ENCODE data around the gene SLK.
A peak's percentile ranks its signal among the peaks of the same experiment; 100 is the strongest.

The SLK gene

GRCh38 chr10:103990121-103990520 is 23.2 kb downstream of the SLK start:
- no peak for DNase-seq (ENCODE audit: low spot score)

- DNase-seq (ENCODE audit: low spot score), result no peak
Measured at GRCh38 chr10:103990531-103990930, 23.6 kb downstream of the SLK start.

GRCh38 chr10:103991393-103992128 is 24.6 kb downstream of the SLK start:
- DNase-seq (ENCODE audit: low spot score), result no peak

- DNase-seq (ENCODE audit: low spot score), result no peak
Measured at GRCh38 chr10:103995134-103995533, 28.2 kb downstream of the SLK start.

- DNase-seq (ENCODE audit: low spot score), result no peak
Measured at GRCh38 chr10:103998805-103999204, 31.9 kb downstream of the SLK start.

GRCh38 chr10:104002911-104003310 is 36.0 kb downstream of the SLK start:
- no peak for DNase-seq (ENCODE audit: low spot score)

- no peak for DNase-seq (ENCODE audit: low spot score)
Measured at GRCh38 chr10:104005172-104005863, 38.4 kb downstream of the SLK start.

- DNase-seq (ENCODE audit: low spot score), result no peak
Measured at GRCh38 chr10:104011904-104012303, 45.0 kb downstream of the SLK start.

GRCh38 chr10:104013489-104013888 is 46.5 kb downstream of the SLK start:
- DNase-seq (ENCODE audit: low spot score), result no peak

- DNase-seq (ENCODE audit: low spot score), result no peak
Measured at GRCh38 chr10:104014176-104014575, 47.2 kb downstream of the SLK start.

GRCh38 chr10:104016661-104017060 is 49.7 kb downstream of the SLK start:
- peak; percentile 11 for DNase-seq (ENCODE audit: low spot score)

GRCh38 chr10:104018471-104018870 is 51.5 kb downstream of the SLK start:
- DNase-seq (ENCODE audit: low spot score), result no peak

GRCh38 chr10:104020020-104020419 is 53.1 kb downstream of the SLK start:
- no peak for DNase-seq (ENCODE audit: low spot score)

GRCh38 chr10:104021246-104021645 is 54.3 kb downstream of the SLK start:
- no peak for DNase-seq (ENCODE audit: low spot score)

- DNase-seq (ENCODE audit: low spot score), result no peak
Measured at GRCh38 chr10:104022026-104022425, 55.1 kb downstream of the SLK start.

- no peak for DNase-seq (ENCODE audit: low spot score)
Measured at GRCh38 chr10:104025524-104025923, 58.6 kb downstream of the SLK start.

GRCh38 chr10:104026762-104027161 is 59.8 kb downstream of the SLK start:
- DNase-seq (ENCODE audit: low spot score), result no peak

GRCh38 chr10:104028146-104028545 is 61.2 kb downstream of the SLK start:
- peak; percentile 67 for DNase-seq (ENCODE audit: low spot score)

- no peak for DNase-seq (ENCODE audit: low spot score)
Measured at GRCh38 chr10:104028823-104029520, 62.0 kb downstream of the SLK start.

GRCh38 chr10:104029521-104029860 is 62.6 kb downstream of the SLK start:
- DNase-seq (ENCODE audit: low spot score), result no peak

GRCh38 chr10:104031631-104032030 is 64.7 kb downstream of the SLK start:
- no peak for DNase-seq (ENCODE audit: low spot score)

- DNase-seq (ENCODE audit: low spot score), result no peak
Measured at GRCh38 chr10:104032144-104032775, 65.3 kb downstream of the SLK start.
